CD14-positive monocyte (primary cell): Measurements from ENCODE around the gene CAMTA1. TPM values are rescaled to one million over a fixed set of nuclear protein-coding genes. Genes with fewer than 3 reads are reported as not detected.

Source experiments
- DNase-seq, 3 donors: peaks; one replicate each; pipeline ENCODE4 v3.0.0-alpha.2; 2011 to 2022
- H2AFZ ChIP-seq: 2 replicates; pipeline ENCODE4 v1.6.0; 2012; ENCODE audit warnings: mild to moderate bottlenecking, low read depth, low read length, inconsistent platforms; ENCODE audit not compliant: insufficient read depth, poor library complexity, severe bottlenecking
- H3K27ac ChIP-seq, 2 donors: 1 replicate in 1 of 2; 2 replicates in 1 of 2; pipeline ENCODE4 v1.5.1; 2012 to 2013; ENCODE audit warnings: low read length in 2 of 2, control low read depth in 1 of 2, inconsistent platforms in 1 of 2, low read depth in 1 of 2, mild to moderate bottlenecking in 1 of 2
- H3K27me3 ChIP-seq, 2 donors: one replicate each; pipeline versions ENCODE4 v1.6.0 to v1.6.1; 2011 to 2013; ENCODE audit warnings: low read length in 2 of 2; ENCODE audit not compliant: control insufficient read depth in 2 of 2, insufficient read depth in 2 of 2
- H3K36me3 ChIP-seq, 2 donors: replicated peaks in 1 of 2; 1 replicate in 1 of 2; 2 replicates in 1 of 2; pipeline versions ENCODE4 v1.5.1 to v1.6.1; 2012 to 2013; ENCODE audit warnings: low read length in 2 of 2, control low read depth in 1 of 2, inconsistent platforms in 1 of 2, mild to moderate bottlenecking in 1 of 2; ENCODE audit not compliant: insufficient read depth in 2 of 2, control insufficient read depth in 1 of 2
- H3K4me1 ChIP-seq, 2 donors: 1 replicate in 1 of 2; 2 replicates in 1 of 2; pipeline versions ENCODE4 v1.5.1 to v1.6.1; 2012 to 2013; ENCODE audit warnings: low read length in 2 of 2, control low read depth in 1 of 2, inconsistent platforms in 1 of 2, mild to moderate bottlenecking in 1 of 2, moderate library complexity in 1 of 2; ENCODE audit not compliant: insufficient read depth in 2 of 2, control insufficient read depth in 1 of 2
- H3K4me2 ChIP-seq: replicated peaks from 2 replicates; pipeline ENCODE3; 2012; ENCODE audit warnings: low read length, moderate library complexity, mild to moderate bottlenecking; ENCODE audit not compliant: poor library complexity, severe bottlenecking; ENCODE audit errors: extremely low read depth
- H3K4me3 ChIP-seq, 3 experiments: fragments of 200-600 bp in 1 of 3; sonication (generic) in 1 of 3; replicated peaks in 1 of 3; 1 replicate in 2 of 3; 2 replicates in 1 of 3; pipeline ENCODE4 v1.5.1; 2011 to 2013; ENCODE audit warnings: low read length in 3 of 3, mild to moderate bottlenecking in 3 of 3, control low read depth in 2 of 3, low read depth in 2 of 3, inconsistent platforms in 1 of 3, moderate library complexity in 1 of 3
- H3K79me2 ChIP-seq: 2 replicates; pipeline ENCODE4 v1.6.0; 2012; ENCODE audit warnings: mild to moderate bottlenecking, control low read depth, inconsistent platforms, low read length, moderate library complexity; ENCODE audit not compliant: insufficient read depth
- H3K9ac ChIP-seq: 2 replicates; pipeline ENCODE4 v1.6.0; 2017; ENCODE audit warnings: low read length, mild to moderate bottlenecking; ENCODE audit not compliant: insufficient read depth, poor library complexity, severe bottlenecking
- H3K9me3 ChIP-seq, 2 donors: replicated peaks in 1 of 2; 1 replicate in 1 of 2; 2 replicates in 1 of 2; pipeline versions ENCODE4 v1.5.1 to v1.6.1; 2012 to 2013; ENCODE audit warnings: low read length in 2 of 2, control low read depth in 1 of 2; ENCODE audit not compliant: control insufficient read depth in 1 of 2, insufficient read depth in 1 of 2
- H4K20me1 ChIP-seq: 2 replicates; pipeline ENCODE4 v1.6.0; 2012; ENCODE audit warnings: mild to moderate bottlenecking, low read length, control low read depth, moderate library complexity; ENCODE audit not compliant: insufficient read depth
- H3K27ac Mint-ChIP-seq, 7 donors: one replicate each; pipeline ENCODE4 v1.8.0; 2020; ENCODE audit warnings: mild to moderate bottlenecking in 7 of 7, mixed read lengths in 7 of 7, moderate library complexity in 6 of 7, inconsistent platforms in 2 of 7
- H3K27me3 Mint-ChIP-seq, 3 donors: one replicate each; pipeline ENCODE4 v1.8.0; 2021 to 2022; ENCODE audit warnings: low read depth in 3 of 3, mild to moderate bottlenecking in 3 of 3, mixed read lengths in 3 of 3, moderate library complexity in 3 of 3, inconsistent platforms in 1 of 3
- H3K36me3 Mint-ChIP-seq, 2 donors: one replicate each; pipeline ENCODE4 v1.8.0; 2020; ENCODE audit warnings: mixed read lengths in 2 of 2, inconsistent platforms in 1 of 2, mild to moderate bottlenecking in 1 of 2
- H3K4me1 Mint-ChIP-seq: one replicate; pipeline ENCODE4 v1.8.0; 2020; ENCODE audit warnings: mild to moderate bottlenecking, mixed read lengths
- H3K4me3 Mint-ChIP-seq, 2 donors: one replicate each; pipeline ENCODE4 v1.8.0; 2020; ENCODE audit warnings: mild to moderate bottlenecking in 2 of 2, mixed read lengths in 2 of 2, moderate library complexity in 1 of 2
- H3K9me3 Mint-ChIP-seq, 7 donors: one replicate each; pipeline ENCODE4 v1.8.0; 2020 to 2022; ENCODE audit warnings: mixed read lengths in 7 of 7, mild to moderate bottlenecking in 6 of 7, moderate library complexity in 6 of 7, inconsistent platforms in 2 of 7
- CTCF ChIP-seq: fragments of 200-600 bp; IDR thresholded peaks from one replicate; pipeline ENCODE4 v1.8.0; 2022; ENCODE audit warnings: antibody characterized with exemption, mild to moderate bottlenecking
- WGBS: methylation state at CpG from one replicate; pipeline ENCODE4 v1.1.5; 2013; ENCODE audit warnings: missing lambda C conversion rate; ENCODE audit not compliant: insufficient coverage; 5-methylcytosine and 5-hydroxymethylcytosine counted together
- intact Hi-C, 2 donors: fragments of 100-400 bp; cut with micrococcal nuclease; formaldehyde crosslinking; loops; one replicate each; pipeline versions ENCODE4 v1.15.0 to v1.15.1; 2023
- polyA plus RNA-seq, 3 donors: library from polyadenylated mRNA; depleted of rRNA in 1 of 3; unstranded in 2 of 3; stranded (reverse) in 1 of 3; fragments of 300-500 nt in 2 of 3; fragments of >200 nt in 1 of 3; fragmentation: Illumina TruSeq in 2 of 3; gene quantifications; 1 replicate in 2 of 3; 2 replicates in 1 of 3; pipeline ENCODE4 v1.2.3, GENCODE V29; 2012 to 2021

CAMTA1 gene
- polyA plus RNA-seq, 3 donors: 52.0 to 89.6 (median 78.3) TPM

GRCh38 chr1:7221826-7222694, 436.8 kb downstream of the CAMTA1 start:
- Histone ChIP-seq H3K27me3 (no peaks in the 10 kb centered on the region), H2AFZ (no peak overlapping the region), H3K4me3 (no peak overlapping the region), H3K9ac (no peak overlapping the region), H3K4me1 (no peaks in the 10 kb centered on the region), H3K79me2 (no peaks in the 10 kb centered on the region), H3K36me3 (no peaks in the 10 kb centered on the region), H3K4me2 (no peak overlapping the region), H3K27ac (no peak overlapping the region), H3K9me3 (no peaks in the 10 kb centered on the region), H4K20me1 (no peaks in the 10 kb centered on the region)
- no peaks in the 10 kb centered on the region for H3K4me1 Mint-ChIP-seq
- H3K9me3 Mint-ChIP-seq: peaks cover 0 to 3% (median 0%) of the 10 kb centered on the region in 7 donors
- no peak for DNase-seq
- no peak for TF ChIP-seq CTCF
- H3K27me3 Mint-ChIP-seq: peaks cover 0 to 6% (median 2%) of the 10 kb centered on the region in 3 donors
- no peaks in the 10 kb centered on the region for H3K36me3 Mint-ChIP-seq
- intact Hi-C loops: no loop called here
- no peak overlapping the region for H3K27ac Mint-ChIP-seq
- 60% methylated on average over 11 of the region's 15 CpGs for WGBS
- no peak overlapping the region for H3K4me3 Mint-ChIP-seq

GRCh38 chr1:7222695-7223015, 437.4 kb downstream of the CAMTA1 start:
- Histone ChIP-seq H3K4me1 (no peaks in the 10 kb centered on the region), H3K9ac (no peak overlapping the region)

More at GRCh38 chr1:7222695-7223015, 437.4 kb downstream of the CAMTA1 start:
- Histone ChIP-seq H2AFZ (no peak overlapping the region), H3K27ac (no peak overlapping the region), H3K4me2 (no peak overlapping the region), H4K20me1 (no peaks in the 10 kb centered on the region), H3K4me3 (no peak overlapping the region), H3K36me3 (no peaks in the 10 kb centered on the region), H3K27me3 (no peaks in the 10 kb centered on the region), H3K9me3 (no peaks in the 10 kb centered on the region), H3K79me2 (no peaks in the 10 kb centered on the region)
- no peaks in the 10 kb centered on the region for H3K4me1 Mint-ChIP-seq
- TF ChIP-seq CTCF: no peak
- 88% methylated on average over 7 of the region's 7 CpGs for WGBS
- intact Hi-C loops: no loop called here
- peaks cover 0 to 3% (median 0%) of the 10 kb centered on the region in 7 donors for H3K9me3 Mint-ChIP-seq
- no peak overlapping the region for H3K27ac Mint-ChIP-seq
- DNase-seq: no peak
- no peak overlapping the region for H3K4me3 Mint-ChIP-seq
- peaks cover 0 to 6% (median 2%) of the 10 kb centered on the region in 3 donors for H3K27me3 Mint-ChIP-seq
- H3K36me3 Mint-ChIP-seq: no peaks in the 10 kb centered on the region
